Esophagus muscularis mucosa (tissue), 4 donors: ENCODE measurements around the gene DOK3.
"Not testable (repeated sequence)": the region's sequence is repeated elsewhere in the genome, so short reads cannot be mapped to it uniquely, and the experiment has no call there.

Experiments used
- CTCF ChIP-seq, 3 experiments: fragments of 200-600 bp in 2 of 3; fragments of 450-650 bp in 1 of 3; sonication (generic) in 2 of 3; IDR thresholded peaks; one replicate each; pipeline ENCODE4 v1.5.1; 2017 to 2019; ENCODE audit warnings: antibody characterized with exemption in 3 of 3, mild to moderate bottlenecking in 2 of 3, moderate library complexity in 1 of 3
- EP300 ChIP-seq: sonication (generic); formaldehyde crosslinking; IDR thresholded peaks from one replicate; pipeline ENCODE4 v1.6.1; 2017; ENCODE audit warnings: antibody characterized with exemption
- POLR2A ChIP-seq: fragments of 450-650 bp; IDR thresholded peaks from one replicate; pipeline ENCODE4 v1.6.1; 2017; ENCODE audit warnings: antibody characterized with exemption, moderate library complexity, mild to moderate bottlenecking, low read depth
- POLR2AphosphoS5 ChIP-seq, 2 donors: sonication (generic); formaldehyde crosslinking; IDR thresholded peaks; one replicate each; pipeline ENCODE4 v1.6.1; 2017; ENCODE audit warnings: antibody characterized with exemption in 2 of 2

GRCh38 chr5:177534433-177534832 is 24.8 kb upstream of the DOK3 start:
- not testable (repeated sequence) for TF ChIP-seq CTCF (IDR thresholded peaks at IDR 0.05); EP300; POLR2A; POLR2AphosphoS5 (IDR thresholded peaks at IDR 0.05)
